Ascending aorta (tissue), 2 donors: Measurements from ENCODE around the gene PDSS2. TPM values are rescaled to one million over a fixed set of nuclear protein-coding genes. Genes with fewer than 3 reads are reported as not detected.
"Not testable (repeated sequence)": the region's sequence is repeated elsewhere in the genome, so short reads cannot be mapped to it uniquely, and the experiment has no call there.

ENCODE experiments used
- DNase-seq, 2 donors: peaks; one replicate each; pipeline ENCODE4 v3.0.0-alpha.2; 2019; ENCODE audit warnings: low spot score in 2 of 2
- H3K27ac ChIP-seq, 2 donors: fragments of 200-600 bp; sonication (generic); one replicate each; pipeline ENCODE4 v1.5.1; 2016 to 2017; ENCODE audit warnings: mild to moderate bottlenecking in 1 of 2
- H3K27me3 ChIP-seq: fragments of 200-600 bp; sonication (generic); one replicate; pipeline ENCODE4 v1.5.1; 2017
- H3K36me3 ChIP-seq, 2 donors: fragments of 200-600 bp; sonication (generic); one replicate each; pipeline ENCODE4 v1.5.1; 2016
- H3K4me1 ChIP-seq, 2 donors: fragments of 200-600 bp; sonication (generic); one replicate each; pipeline ENCODE4 v1.5.1; 2016 to 2017; ENCODE audit warnings: mild to moderate bottlenecking in 1 of 2
- H3K4me3 ChIP-seq, 2 donors: fragments of 200-600 bp; sonication (generic); one replicate each; pipeline ENCODE4 v1.5.1; 2016 to 2017; ENCODE audit warnings: mild to moderate bottlenecking in 1 of 2
- H3K9me3 ChIP-seq, 2 donors: fragments of 200-600 bp; sonication (generic); one replicate each; pipeline ENCODE4 v1.5.1; 2016
- intact Hi-C: fragments of 100-400 bp; cut with DNase I; formaldehyde crosslinking; loops from one replicate; pipeline ENCODE4 v1.15.1; 2023
- total RNA-seq: library from RNA; depleted of rRNA; stranded (reverse); fragments of >200 nt; gene quantifications from one replicate; pipeline ENCODE4 v1.1.0, GENCODE V29; 2016
- TF ChIP-seq, protein P1 (sequence below), 3 experiments: fragments of 200-600 bp in 2 of 3; fragments of 450-650 bp in 1 of 3; sonication (generic) in 2 of 3; IDR thresholded peaks; one replicate each; pipeline ENCODE4 v1.5.1; 2016 to 2019; ENCODE audit warnings: antibody characterized with exemption in 3 of 3, mild to moderate bottlenecking in 1 of 3, moderate library complexity in 1 of 3

PDSS2 gene
- total RNA-seq, 1 donor from 2014 or later = 0.85 TPM

DNA sequence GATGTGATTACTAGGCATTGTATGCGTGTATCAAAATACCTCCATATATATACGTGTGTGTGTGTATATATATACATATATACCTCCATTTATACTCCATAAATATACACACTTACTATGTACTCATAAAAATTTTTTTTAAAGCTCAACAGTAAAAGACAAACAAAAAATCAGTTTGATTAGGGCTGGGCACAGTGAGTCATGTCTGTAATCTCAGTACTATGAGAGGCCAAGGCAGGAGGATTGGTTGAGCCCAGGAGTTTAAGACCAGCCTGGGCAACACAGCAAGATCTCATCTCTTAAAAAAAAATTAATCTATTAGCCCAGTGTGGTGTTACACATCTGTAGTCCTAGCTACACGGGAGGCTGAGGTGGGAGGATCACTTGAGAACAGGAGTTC, 24.6 kb downstream of the PDSS2 start:
- H3K9me3 ChIP-seq = no peaks in the 10 kb centered on the region
- H3K4me3 ChIP-seq = no peak overlapping the region
- DNase-seq = no peak
- TF ChIP-seq, protein P1, sequence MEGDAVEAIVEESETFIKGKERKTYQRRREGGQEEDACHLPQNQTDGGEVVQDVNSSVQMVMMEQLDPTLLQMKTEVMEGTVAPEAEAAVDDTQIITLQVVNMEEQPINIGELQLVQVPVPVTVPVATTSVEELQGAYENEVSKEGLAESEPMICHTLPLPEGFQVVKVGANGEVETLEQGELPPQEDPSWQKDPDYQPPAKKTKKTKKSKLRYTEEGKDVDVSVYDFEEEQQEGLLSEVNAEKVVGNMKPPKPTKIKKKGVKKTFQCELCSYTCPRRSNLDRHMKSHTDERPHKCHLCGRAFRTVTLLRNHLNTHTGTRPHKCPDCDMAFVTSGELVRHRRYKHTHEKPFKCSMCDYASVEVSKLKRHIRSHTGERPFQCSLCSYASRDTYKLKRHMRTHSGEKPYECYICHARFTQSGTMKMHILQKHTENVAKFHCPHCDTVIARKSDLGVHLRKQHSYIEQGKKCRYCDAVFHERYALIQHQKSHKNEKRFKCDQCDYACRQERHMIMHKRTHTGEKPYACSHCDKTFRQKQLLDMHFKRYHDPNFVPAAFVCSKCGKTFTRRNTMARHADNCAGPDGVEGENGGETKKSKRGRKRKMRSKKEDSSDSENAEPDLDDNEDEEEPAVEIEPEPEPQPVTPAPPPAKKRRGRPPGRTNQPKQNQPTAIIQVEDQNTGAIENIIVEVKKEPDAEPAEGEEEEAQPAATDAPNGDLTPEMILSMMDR (IDR thresholded peaks at IDR 0.05) = no peak
- H3K36me3 ChIP-seq = no peaks in the 10 kb centered on the region
- H3K27ac ChIP-seq = no peak overlapping the region
- intact Hi-C loops = no loop called here
- H3K4me1 ChIP-seq = no peaks in the 10 kb centered on the region
- no peaks in the 10 kb centered on the region for H3K27me3 ChIP-seq

DNA sequence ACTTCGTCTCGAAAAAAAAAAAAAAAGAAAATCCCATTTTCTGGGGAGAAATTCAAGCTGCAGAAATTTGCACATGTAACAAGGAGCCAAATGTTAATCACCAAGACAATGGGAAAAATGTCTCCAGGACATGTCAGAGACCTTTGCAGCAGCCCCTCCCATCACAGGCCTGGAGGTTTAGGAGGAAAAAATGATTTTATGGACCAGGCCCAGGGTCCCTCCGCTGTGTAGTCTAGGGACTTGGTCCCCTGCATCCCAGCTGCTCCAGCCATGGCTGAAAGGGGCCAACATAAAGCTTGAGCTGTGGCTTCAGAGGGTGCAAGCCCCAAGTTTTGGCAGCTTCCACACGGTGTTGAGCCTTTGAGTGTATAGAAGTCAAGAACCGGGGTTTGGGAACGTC, 33.4 kb downstream of the PDSS2 start:
- H3K4me1 ChIP-seq, intact Hi-C loops, DNase-seq, H3K27ac ChIP-seq, H3K9me3 ChIP-seq, H3K27me3 ChIP-seq, H3K4me3 ChIP-seq, H3K36me3 ChIP-seq: not testable (repeated sequence)

DNA sequence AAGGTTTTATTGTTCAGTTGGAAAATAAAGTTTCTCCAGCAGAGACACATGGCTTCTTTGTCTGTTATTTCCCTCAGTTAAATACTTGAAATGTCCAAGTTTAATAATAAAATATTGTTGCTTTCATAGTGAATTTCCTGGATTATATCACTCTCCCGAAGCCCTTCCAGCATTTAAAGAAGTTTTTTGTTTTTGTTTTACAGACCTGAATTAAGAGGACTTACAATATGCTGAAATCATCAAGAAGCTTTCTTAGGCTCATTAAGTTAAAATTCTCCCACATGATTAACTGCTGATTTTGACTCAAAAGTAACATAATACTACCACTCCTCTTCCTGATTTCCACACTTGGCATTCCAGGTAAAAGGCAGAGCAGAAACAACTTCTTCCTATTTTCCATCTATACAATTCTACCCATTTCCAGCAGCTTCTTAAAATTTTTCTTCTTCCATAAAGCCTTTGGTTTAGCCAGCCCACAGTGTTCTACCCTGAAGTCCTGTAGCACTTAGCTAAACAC, 35.8 kb downstream of the PDSS2 start:
- Histone ChIP-seq H3K27ac (no peak overlapping the region), H3K4me3 (no peak overlapping the region), H3K27me3 (no peaks in the 10 kb centered on the region), H3K36me3 (no peaks in the 10 kb centered on the region), H3K4me1 (no peaks in the 10 kb centered on the region), H3K9me3 (peaks cover 3 to 5% of the 10 kb centered on the region in 2 donors)
- intact Hi-C loops = no loop called here
- TF ChIP-seq, protein P1 (IDR thresholded peaks at IDR 0.05) = no peak
- no peak for DNase-seq

DNA sequence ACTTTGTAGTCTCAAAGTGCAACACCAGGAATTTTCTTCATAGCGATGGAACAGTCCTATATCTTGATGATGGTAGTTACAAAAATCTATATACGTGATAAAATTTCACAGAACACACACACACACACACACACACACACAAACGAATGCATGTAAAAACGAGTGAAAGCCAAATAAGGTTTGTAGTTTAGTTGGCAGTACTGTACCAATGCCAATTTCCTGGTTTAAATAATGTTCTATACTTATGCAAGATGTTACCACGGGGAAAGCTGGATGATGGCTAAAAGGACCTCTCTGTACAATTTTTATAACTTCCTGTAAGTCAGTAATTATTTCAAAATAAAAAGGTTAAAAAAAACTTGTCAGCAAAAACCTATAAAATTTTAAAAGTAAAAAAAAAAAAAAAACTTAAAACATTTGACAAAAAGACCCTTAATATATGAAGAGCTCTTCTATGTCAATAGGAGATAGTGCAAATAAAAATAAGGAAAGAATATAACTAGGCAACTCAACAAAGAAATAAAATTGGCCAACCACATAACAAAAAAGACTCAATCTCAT, 37.6 kb downstream of the PDSS2 start:
- Histone ChIP-seq H3K36me3 (no peaks in the 10 kb centered on the region), H3K9me3 (peaks cover 3 to 5% of the 10 kb centered on the region in 2 donors), H3K4me1 (no peaks in the 10 kb centered on the region), H3K27ac (no peak overlapping the region), H3K4me3 (no peak overlapping the region), H3K27me3 (no peaks in the 10 kb centered on the region)
- no peak for DNase-seq
- TF ChIP-seq, protein P1 (IDR thresholded peaks at IDR 0.05) = no peak
- intact Hi-C loops = no loop called here

DNA sequence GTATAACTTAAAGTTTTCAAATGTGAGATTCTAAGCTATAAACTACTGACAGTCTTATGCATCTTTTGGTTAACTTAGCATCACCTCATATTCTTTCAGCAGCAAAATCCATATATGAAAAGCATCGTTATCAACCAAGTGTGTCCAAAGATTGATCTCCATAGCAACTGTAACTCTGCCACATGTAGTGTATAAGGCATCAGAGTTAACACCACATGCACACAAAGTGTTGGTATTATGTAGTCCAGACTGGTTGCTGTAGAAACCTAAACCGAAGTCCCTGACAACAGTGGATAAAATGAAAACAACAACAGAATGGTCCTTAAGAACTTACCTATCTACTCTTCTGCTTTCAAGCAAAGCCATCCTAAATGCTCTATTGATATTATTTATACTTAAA, 39.6 kb downstream of the PDSS2 start:
- no peaks in the 10 kb centered on the region for H3K9me3 ChIP-seq
- H3K4me3 ChIP-seq = no peak overlapping the region
- H3K36me3 ChIP-seq = no peaks in the 10 kb centered on the region
- H3K27ac ChIP-seq = no peak overlapping the region
- TF ChIP-seq, protein P1 (IDR thresholded peaks at IDR 0.05) = no peak
- intact Hi-C loops = no loop called here
- H3K4me1 ChIP-seq = no peaks in the 10 kb centered on the region
- H3K27me3 ChIP-seq = no peaks in the 10 kb centered on the region
- DNase-seq = no peak

DNA sequence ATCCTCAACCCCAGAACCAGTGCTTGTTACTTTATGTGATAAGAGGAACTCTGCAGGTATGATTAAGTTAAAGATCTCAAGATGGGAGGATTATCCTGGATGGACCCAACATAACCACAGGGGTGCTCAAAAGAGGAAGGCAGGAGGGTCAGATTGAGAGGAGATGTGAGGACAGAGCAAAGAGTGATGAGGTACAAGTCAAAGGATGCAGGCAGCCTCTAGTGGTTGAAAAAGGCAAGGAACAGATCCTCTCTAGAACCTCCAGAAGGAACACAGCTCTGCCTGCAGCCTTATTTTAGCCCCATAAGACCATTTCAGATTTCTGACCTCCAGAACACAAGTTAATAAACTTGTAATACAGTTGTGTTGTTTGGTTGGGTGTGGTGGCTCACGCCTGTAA, 41.2 kb downstream of the PDSS2 start:
- intact Hi-C loops = no loop called here
- Histone ChIP-seq H3K4me3 (no peak overlapping the region), H3K27me3 (no peaks in the 10 kb centered on the region), H3K9me3 (no peaks in the 10 kb centered on the region), H3K4me1 (peaks cover 0 to 7% of the 10 kb centered on the region in 2 donors), H3K36me3 (no peaks in the 10 kb centered on the region), H3K27ac (no peak overlapping the region)
- TF ChIP-seq, protein P1 (IDR thresholded peaks at IDR 0.05) = no peak
- no peak for DNase-seq
